GM19324 (cell line): ENCODE results near the gene ITGB1.
"Not testable (repeated sequence)": the region's sequence is repeated elsewhere in the genome, so short reads cannot be mapped to it uniquely, and the experiment has no call there.

Source experiments
- ATAC-seq: cut with Tn5 transposase; IDR thresholded peaks from one replicate; pipeline ENCODE4 v1.9.1; 2021; ENCODE audit warnings: mild to moderate bottlenecking, moderate library complexity; ENCODE audit not compliant: unreplicated experiment, low FRiP score

Gene ITGB1

GRCh38 chr10:32895200-32895968 is 62.6 kb downstream of the ITGB1 start:
- ATAC-seq, result not testable (repeated sequence)

GRCh38 chr10:32893916-32894664 is 63.9 kb downstream of the ITGB1 start:
- no peak for ATAC-seq

GRCh38 chr10:32893434-32893833 is 64.6 kb downstream of the ITGB1 start:
- ATAC-seq, result no peak

GRCh38 chr10:32891261-32891660 is 66.8 kb downstream of the ITGB1 start:
- no peak for ATAC-seq

DNA sequence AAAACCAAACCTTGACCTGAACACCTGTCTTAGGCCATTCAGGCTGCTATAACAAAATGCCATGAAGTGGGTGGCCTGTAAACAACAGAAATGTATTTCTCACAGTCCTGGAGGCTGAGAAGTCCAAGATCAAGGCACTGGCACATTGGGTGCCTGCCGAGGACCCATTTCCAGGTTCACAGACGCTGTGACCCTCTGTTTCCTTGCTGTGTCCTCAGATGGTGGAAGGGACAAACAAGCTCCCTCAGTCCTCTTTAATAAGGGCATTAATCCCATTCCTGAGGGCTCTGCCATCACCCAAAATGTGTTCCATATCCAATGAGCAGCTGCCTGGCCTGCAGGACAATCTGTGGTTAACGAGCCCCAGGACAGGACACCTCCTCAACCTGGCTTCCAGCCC is 67.6 kb downstream of the ITGB1 start:
- no peak for ATAC-seq

DNA sequence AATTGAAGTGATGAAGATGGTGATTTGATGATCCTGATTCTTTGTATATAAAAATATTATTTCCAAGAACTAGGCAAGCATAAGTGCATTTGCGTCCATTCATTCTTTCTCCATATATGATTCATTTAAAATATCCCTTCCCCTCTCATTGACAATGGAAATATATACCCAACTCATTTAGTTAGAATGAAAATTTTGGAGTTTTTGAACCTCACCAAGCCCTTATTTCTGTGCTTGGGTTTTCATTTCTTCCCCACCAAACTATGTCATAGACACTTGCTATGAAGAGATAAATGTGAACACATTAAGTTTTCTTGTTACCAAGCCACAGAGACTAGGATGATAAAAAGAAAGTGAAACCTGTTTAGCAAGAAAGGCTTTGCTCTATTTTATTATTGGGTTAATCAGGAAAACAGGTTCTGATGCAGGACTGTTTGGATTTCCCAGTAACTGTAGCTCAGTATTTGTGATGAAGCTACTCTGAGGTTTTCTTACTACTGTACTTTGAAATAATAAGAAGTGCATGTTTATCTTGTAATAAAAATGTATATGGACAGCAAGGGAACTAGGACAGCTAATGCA is 68.3 kb downstream of the ITGB1 start:
- ATAC-seq, result no peak

DNA sequence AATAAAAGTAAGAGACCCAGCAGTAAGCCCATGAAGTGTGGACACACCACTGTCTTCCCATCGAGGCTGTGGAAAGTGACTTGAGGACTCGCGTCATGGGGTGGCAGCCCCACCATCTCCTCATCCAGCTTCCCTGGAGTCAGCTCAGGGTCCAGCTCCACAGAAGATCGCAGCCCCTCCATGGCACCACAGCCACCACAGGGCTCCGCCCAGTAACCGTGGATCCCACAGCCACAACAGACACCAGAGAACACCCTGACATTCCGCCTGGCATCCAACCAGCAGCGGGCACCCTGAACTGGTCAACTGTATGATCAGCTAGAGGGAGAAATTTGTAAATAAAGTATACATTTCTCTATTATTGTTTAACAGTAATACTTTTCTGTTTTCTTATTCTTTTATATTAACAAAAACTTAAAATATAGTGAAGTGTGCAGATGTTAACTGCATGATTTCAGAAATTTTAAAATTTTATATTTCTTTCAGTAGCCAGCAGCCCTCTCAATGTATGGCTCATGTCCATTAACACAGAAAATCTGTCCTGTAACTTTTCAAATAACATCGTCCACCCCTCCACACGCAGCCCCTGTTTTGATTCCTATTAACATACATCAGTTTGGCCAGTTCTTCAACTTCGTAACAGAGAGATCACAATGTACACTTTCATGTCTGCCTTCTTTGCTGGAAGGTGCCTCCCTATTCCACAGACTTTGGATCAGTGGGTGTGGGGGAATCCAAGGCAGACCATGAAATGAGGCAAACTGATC is 69.7 kb downstream of the ITGB1 start:
- no peak for ATAC-seq

DNA sequence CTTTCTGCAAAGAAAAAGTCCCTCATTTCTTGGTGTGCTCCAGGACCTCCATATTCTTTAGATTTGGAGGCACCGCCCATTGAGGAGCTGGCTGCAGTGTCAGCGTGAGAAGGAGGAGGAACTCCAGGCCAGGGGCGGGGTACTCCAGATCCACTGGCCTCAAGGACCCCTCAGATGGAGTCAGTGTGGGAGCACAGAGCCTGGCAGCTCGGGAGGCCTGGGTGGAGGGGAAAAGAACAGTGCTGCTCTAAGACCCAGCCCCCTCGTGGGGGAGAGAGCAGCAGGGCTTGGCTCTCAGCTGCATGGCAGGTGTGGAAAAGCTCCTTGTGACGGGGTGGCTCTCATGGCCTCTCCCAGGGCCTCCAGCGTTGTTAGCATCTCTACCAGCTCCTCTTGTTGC is 70.5 kb downstream of the ITGB1 start:
- no peak for ATAC-seq

DNA sequence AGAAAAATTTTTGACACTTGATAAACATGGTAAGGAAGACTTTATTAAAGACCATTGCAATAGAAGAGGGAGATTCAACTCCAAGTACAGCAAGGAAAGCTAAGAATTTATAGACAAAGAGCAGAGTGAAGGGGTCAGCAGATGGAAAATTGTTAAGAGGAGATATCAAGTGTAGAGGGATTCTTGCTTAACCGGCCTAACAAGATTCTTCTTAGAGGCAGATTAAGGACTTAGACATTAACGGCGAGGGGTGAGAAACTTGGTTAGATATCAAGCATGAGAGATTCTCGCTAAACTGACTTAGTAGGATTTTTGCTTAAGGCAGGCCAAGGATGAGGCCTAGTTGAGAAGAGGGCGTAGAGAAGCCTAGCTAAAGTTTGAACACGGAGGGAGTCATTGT is 76.0 kb downstream of the ITGB1 start:
- ATAC-seq, result no peak

GRCh38 chr10:32878646-32879045 is 79.4 kb downstream of the ITGB1 start:
- ATAC-seq, result no peak

GRCh38 chr10:32877915-32878314 is 80.1 kb downstream of the ITGB1 start:
- ATAC-seq, result no peak

GRCh38 chr10:32865170-32865569 is 92.9 kb downstream of the ITGB1 start:
- ATAC-seq, result no peak

GRCh38 chr10:32854435-32854834 is 103.6 kb downstream of the ITGB1 start:
- ATAC-seq, result no peak

DNA sequence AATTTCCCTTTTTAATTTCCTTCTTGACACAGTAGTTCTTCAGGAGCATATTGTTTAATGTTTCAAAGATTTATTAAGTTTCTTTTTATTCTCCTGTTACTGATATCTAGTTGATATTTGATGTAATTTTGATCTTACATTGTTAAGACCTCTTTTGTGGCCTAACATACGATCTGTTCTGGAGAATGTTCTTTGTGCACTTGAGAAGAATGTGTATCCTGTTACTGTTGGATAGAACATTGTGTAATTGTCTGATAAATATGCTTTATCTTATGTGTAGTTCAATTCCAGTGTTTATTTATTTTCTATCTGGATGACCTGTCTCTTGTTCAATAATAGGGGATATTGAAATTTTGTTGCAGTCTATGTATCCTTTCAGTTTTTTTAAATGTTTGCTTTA is 106.7 kb downstream of the ITGB1 start:
- no peak for ATAC-seq
